Measurements from ENCODE around the gene MSI2.

The MSI2 gene

DNA sequence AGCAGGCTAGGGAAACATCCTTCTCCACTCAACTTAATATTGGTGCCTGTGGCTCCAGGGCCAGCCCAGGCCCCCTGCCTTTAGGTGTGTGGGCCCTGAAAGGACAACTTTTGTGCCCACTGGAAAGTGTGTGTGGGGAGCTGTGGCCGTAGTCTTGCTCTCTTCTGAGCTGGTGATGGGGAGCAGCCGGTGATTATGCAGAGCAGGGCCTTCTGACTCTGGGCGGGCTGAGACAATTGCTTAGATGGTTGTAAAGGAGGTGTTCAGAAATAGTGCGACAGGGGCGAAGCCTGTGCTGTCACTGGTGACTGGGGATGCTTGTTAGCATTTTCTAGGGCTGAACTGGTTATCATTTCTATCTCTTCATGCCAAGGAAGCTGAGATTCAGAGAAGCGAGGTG is 62.6 kb downstream of the MSI2 start:
- ChIA-PET CTCF (no interaction called here), POLR2A (no interaction called here)
- no peak for TF ChIP-seq FOXA1 (IDR thresholded peaks at IDR 0.05)
- DNase-seq (ENCODE audit: extremely low spot score), result no peak

DNA sequence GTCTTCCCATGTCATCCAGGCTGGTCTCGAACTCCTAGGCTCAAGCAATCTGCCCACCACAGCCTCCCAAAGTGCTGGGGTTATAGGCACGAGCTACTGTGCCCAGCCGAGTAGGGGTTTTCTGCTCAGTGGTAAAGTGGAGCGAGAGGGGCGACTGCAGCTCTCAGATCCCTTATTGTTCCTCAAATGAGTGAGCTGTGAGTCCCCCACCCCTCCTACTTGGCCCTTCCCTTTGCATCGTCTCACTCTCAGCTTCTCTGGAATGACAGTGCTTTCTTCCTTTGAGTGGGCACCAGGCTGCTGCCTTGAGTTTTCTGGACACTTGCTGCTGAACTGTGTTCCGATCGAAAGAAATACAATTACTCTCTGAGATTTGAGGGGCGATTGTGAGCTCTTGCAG is 63.5 kb downstream of the MSI2 start:
- ChIA-PET POLR2A (no interaction called here), CTCF (interaction anchor here (0.7 kb wide), 1 partner anchor 12 kb away, joined by 3 read pairs; no protein-coding TSS in a partner anchor)
- TF ChIP-seq CTBP1 (IDR thresholded peaks at IDR 0.05; ENCODE audit: borderline replicate concordance), result no peak
- no peak for TF ChIP-seq SP1 (IDR thresholded peaks at IDR 0.05)
- no peak for TF ChIP-seq BHLHE40 (IDR thresholded peaks at IDR 0.05; ENCODE audit: borderline replicate concordance)
- no peak for TF ChIP-seq ELF4 (IDR thresholded peaks at IDR 0.05)
- no peak for TF ChIP-seq FOXM1 (IDR thresholded peaks at IDR 0.05; ENCODE audit: borderline replicate concordance)
- no peak for TF ChIP-seq TARDBP (IDR thresholded peaks at IDR 0.05)
- TF ChIP-seq, protein P1, sequence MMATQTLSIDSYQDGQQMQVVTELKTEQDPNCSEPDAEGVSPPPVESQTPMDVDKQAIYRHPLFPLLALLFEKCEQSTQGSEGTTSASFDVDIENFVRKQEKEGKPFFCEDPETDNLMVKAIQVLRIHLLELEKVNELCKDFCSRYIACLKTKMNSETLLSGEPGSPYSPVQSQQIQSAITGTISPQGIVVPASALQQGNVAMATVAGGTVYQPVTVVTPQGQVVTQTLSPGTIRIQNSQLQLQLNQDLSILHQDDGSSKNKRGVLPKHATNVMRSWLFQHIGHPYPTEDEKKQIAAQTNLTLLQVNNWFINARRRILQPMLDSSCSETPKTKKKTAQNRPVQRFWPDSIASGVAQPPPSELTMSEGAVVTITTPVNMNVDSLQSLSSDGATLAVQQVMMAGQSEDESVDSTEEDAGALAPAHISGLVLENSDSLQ (IDR thresholded peaks at IDR 0.05), result no peak
- no peak for DNase-seq (ENCODE audit: extremely low spot score)

DNA sequence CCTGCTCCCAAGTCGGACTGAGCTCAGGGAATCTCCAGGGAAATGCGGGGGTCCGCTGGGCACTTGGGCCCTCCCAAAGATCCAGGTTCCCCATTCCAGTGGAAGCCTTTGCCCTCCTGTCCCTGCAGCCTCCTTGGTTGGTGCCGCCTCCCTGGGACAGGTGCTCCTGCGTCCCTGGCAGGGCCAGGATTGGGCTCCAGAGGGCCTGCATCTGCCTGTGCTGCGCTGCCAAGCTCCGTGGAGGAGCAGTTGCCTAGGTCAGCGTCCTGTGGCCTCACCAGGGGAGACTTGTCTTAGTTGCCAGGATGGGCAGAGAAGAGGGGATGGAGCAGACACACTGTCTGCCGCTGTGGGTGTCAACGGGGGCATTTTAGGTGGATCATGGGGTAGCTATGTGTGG is 67.1 kb downstream of the MSI2 start:
- ChIA-PET POLR2A (interaction anchor here (1.2 kb wide), 1 partner anchor 8 kb away, joined by 3 read pairs; no protein-coding TSS in a partner anchor), CTCF (no interaction called here)
- DNase-seq (ENCODE audit: extremely low spot score), result no peak
- TF ChIP-seq LEF1 (IDR thresholded peaks at IDR 0.05; ENCODE audit: borderline replicate concordance) (no peak), SUZ12 (IDR thresholded peaks at IDR 0.05) (no peak), L3MBTL2 (conservative IDR thresholded peaks at IDR 0.05) (no peak), NFRKB (IDR thresholded peaks at IDR 0.05) (no peak), ELF4 (IDR thresholded peaks at IDR 0.05) (no peak), FOXA1 (IDR thresholded peaks at IDR 0.05) (no peak), TARDBP (IDR thresholded peaks at IDR 0.05) (no peak), SP1 (IDR thresholded peaks at IDR 0.05) (no peak), ZNF384 (IDR thresholded peaks at IDR 0.05) (no peak), CTBP1 (IDR thresholded peaks at IDR 0.05; ENCODE audit: borderline replicate concordance) (no peak), BHLHE40 (IDR thresholded peaks at IDR 0.05; ENCODE audit: borderline replicate concordance) (no peak), FOXK2 (IDR thresholded peaks at IDR 0.05) (no peak), HDGF (IDR thresholded peaks at IDR 0.05; ENCODE audit: borderline replicate concordance) (no peak)
- TF ChIP-seq, protein P1 (IDR thresholded peaks at IDR 0.05), result no peak

DNA sequence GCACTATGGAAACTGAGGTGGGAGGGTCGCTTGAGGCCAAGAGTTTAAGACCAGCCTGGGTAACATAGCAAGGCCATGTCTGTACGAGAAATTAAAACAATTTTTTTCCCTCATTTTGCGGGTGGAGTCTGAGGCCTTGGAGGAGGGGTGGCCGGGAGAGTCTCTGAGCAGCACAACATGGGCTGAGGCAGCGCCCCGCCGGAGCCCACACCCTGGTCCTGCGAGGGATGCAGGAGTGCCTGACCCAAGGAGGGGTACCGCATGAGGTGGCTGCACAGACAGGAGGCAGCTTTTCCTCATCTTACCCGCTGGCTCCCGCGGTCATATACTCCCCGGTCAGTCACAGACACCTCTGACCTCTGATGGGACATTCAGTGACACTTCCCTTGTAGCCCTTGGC is 67.7 kb downstream of the MSI2 start:
- TF ChIP-seq BHLHE40 (IDR thresholded peaks at IDR 0.05; ENCODE audit: borderline replicate concordance), result no peak
- no peak for TF ChIP-seq LEF1 (IDR thresholded peaks at IDR 0.05; ENCODE audit: borderline replicate concordance)
- DNase-seq (ENCODE audit: extremely low spot score), result no peak
- ChIA-PET POLR2A (no interaction called here), CTCF (no interaction called here)

GRCh38 chr17:57324631-57325030 is 68.3 kb downstream of the MSI2 start:
- DNase-seq (ENCODE audit: extremely low spot score), result no peak
- POLR2A ChIA-PET, result no interaction called here
- CTCF ChIA-PET, result interaction anchor here (1.1 kb wide), 1 partner anchor 9 kb away, joined by 4 read pairs; no protein-coding TSS in a partner anchor
- TF ChIP-seq ARNT (IDR thresholded peaks at IDR 0.05) (no peak), NFRKB (IDR thresholded peaks at IDR 0.05) (no peak), L3MBTL2 (conservative IDR thresholded peaks at IDR 0.05) (no peak)
- TF ChIP-seq, protein P1 (IDR thresholded peaks at IDR 0.05), result no peak

- DNase-seq (ENCODE audit: extremely low spot score), result no peak
- CTCF ChIA-PET, result no interaction called here
- POLR2A ChIA-PET, result no interaction called here
- TF ChIP-seq CTBP1 (IDR thresholded peaks at IDR 0.05; ENCODE audit: borderline replicate concordance), result no peak
- no peak for TF ChIP-seq LEF1 (IDR thresholded peaks at IDR 0.05; ENCODE audit: borderline replicate concordance)
- TF ChIP-seq ZNF384 (IDR thresholded peaks at IDR 0.05), result no peak
- TF ChIP-seq NFRKB (IDR thresholded peaks at IDR 0.05), result no peak
- no peak for TF ChIP-seq TARDBP (IDR thresholded peaks at IDR 0.05)
- TF ChIP-seq L3MBTL2 (conservative IDR thresholded peaks at IDR 0.05), result no peak
- no peak for TF ChIP-seq BHLHE40 (IDR thresholded peaks at IDR 0.05; ENCODE audit: borderline replicate concordance)
Measured at GRCh38 chr17:57326336-57326735, 70.0 kb downstream of the MSI2 start.

DNA sequence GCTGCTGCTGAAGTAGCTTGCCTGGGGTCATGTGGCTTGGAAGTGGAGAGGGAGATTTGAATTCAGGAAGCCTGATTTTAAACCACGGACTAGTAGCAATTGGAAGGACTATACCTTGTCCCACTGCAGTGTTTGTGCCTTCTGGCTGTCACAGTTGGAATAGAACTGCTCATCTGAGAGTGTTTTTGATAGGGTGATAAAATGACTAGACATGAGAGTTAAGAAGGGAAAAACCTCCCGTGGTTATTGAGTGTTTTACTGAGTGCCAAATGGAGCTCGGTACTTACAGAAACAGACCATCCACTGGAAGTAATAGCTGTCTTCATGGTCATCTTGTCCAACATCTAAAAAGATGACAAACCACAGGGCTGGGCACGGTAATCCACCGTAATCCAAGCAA is 70.4 kb downstream of the MSI2 start:
- CTCF ChIA-PET, result interaction anchor here (0.5 kb wide), 1 partner anchor 752 kb away, joined by 3 read pairs; no protein-coding TSS in a partner anchor
- no peak for DNase-seq (ENCODE audit: extremely low spot score)
- POLR2A ChIA-PET, result no interaction called here
- TF ChIP-seq BHLHE40 (IDR thresholded peaks at IDR 0.05; ENCODE audit: borderline replicate concordance) (no peak), SP1 (IDR thresholded peaks at IDR 0.05) (no peak), CTBP1 (IDR thresholded peaks at IDR 0.05; ENCODE audit: borderline replicate concordance) (no peak), L3MBTL2 (conservative IDR thresholded peaks at IDR 0.05) (no peak), NFRKB (IDR thresholded peaks at IDR 0.05) (no peak), ARNT (IDR thresholded peaks at IDR 0.05) (no peak), HDGF (IDR thresholded peaks at IDR 0.05; ENCODE audit: borderline replicate concordance) (no peak), LEF1 (IDR thresholded peaks at IDR 0.05; ENCODE audit: borderline replicate concordance) (no peak), FOXM1 (IDR thresholded peaks at IDR 0.05; ENCODE audit: borderline replicate concordance) (no peak), TARDBP (IDR thresholded peaks at IDR 0.05) (no peak), FOXK2 (IDR thresholded peaks at IDR 0.05) (no peak)

Measured in HEK293T (cell line).